ENCODE results near the gene KIF5C.

DNA sequence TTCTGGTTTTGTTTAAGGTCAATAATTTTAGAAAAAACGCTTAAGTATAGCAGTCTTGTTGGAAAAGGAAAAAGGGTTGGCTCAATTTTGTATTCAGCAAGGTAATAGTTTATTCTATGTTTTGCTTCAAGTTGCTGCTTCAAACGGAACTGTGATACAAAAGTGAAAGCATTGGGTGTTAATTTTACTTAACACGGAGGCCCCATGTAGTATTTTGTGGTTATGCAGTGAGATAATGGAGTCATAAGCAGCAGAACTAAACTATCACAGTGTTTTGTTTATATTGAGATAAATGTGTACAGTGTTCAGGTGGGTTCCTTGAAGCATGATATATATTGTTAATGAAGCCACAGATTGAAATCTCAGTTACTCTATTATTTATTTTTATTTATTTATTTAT lies 96.5 kb downstream of the KIF5C start:
- TF ChIP-seq, protein P1, sequence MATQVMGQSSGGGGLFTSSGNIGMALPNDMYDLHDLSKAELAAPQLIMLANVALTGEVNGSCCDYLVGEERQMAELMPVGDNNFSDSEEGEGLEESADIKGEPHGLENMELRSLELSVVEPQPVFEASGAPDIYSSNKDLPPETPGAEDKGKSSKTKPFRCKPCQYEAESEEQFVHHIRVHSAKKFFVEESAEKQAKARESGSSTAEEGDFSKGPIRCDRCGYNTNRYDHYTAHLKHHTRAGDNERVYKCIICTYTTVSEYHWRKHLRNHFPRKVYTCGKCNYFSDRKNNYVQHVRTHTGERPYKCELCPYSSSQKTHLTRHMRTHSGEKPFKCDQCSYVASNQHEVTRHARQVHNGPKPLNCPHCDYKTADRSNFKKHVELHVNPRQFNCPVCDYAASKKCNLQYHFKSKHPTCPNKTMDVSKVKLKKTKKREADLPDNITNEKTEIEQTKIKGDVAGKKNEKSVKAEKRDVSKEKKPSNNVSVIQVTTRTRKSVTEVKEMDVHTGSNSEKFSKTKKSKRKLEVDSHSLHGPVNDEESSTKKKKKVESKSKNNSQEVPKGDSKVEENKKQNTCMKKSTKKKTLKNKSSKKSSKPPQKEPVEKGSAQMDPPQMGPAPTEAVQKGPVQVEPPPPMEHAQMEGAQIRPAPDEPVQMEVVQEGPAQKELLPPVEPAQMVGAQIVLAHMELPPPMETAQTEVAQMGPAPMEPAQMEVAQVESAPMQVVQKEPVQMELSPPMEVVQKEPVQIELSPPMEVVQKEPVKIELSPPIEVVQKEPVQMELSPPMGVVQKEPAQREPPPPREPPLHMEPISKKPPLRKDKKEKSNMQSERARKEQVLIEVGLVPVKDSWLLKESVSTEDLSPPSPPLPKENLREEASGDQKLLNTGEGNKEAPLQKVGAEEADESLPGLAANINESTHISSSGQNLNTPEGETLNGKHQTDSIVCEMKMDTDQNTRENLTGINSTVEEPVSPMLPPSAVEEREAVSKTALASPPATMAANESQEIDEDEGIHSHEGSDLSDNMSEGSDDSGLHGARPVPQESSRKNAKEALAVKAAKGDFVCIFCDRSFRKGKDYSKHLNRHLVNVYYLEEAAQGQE (IDR thresholded peaks at IDR 0.05; ENCODE audit: insufficient read depth in 1 of 2, low read depth in 2 of 2, low read length in 1 of 2) = no peak
- TF ChIP-seq, protein P2, sequence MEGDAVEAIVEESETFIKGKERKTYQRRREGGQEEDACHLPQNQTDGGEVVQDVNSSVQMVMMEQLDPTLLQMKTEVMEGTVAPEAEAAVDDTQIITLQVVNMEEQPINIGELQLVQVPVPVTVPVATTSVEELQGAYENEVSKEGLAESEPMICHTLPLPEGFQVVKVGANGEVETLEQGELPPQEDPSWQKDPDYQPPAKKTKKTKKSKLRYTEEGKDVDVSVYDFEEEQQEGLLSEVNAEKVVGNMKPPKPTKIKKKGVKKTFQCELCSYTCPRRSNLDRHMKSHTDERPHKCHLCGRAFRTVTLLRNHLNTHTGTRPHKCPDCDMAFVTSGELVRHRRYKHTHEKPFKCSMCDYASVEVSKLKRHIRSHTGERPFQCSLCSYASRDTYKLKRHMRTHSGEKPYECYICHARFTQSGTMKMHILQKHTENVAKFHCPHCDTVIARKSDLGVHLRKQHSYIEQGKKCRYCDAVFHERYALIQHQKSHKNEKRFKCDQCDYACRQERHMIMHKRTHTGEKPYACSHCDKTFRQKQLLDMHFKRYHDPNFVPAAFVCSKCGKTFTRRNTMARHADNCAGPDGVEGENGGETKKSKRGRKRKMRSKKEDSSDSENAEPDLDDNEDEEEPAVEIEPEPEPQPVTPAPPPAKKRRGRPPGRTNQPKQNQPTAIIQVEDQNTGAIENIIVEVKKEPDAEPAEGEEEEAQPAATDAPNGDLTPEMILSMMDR (IDR thresholded peaks at IDR 0.05) = no peak
- TF ChIP-seq TCF7L2 (IDR thresholded peaks at IDR 0.05; ENCODE audit: low read depth, low read length) (no peak), POLR2AphosphoS5 (IDR thresholded peaks at IDR 0.05; ENCODE audit: low read depth, low read length) (no peak), SIN3A (IDR thresholded peaks at IDR 0.05; ENCODE audit: borderline replicate concordance, insufficient read depth, low read depth, low read length) (no peak)

Data from Panc1 (cell line).